ENCODE results near the gene INPP4B.
A peak's percentile ranks its signal among the peaks of the same experiment; 100 is the strongest.

The INPP4B gene

DNA sequence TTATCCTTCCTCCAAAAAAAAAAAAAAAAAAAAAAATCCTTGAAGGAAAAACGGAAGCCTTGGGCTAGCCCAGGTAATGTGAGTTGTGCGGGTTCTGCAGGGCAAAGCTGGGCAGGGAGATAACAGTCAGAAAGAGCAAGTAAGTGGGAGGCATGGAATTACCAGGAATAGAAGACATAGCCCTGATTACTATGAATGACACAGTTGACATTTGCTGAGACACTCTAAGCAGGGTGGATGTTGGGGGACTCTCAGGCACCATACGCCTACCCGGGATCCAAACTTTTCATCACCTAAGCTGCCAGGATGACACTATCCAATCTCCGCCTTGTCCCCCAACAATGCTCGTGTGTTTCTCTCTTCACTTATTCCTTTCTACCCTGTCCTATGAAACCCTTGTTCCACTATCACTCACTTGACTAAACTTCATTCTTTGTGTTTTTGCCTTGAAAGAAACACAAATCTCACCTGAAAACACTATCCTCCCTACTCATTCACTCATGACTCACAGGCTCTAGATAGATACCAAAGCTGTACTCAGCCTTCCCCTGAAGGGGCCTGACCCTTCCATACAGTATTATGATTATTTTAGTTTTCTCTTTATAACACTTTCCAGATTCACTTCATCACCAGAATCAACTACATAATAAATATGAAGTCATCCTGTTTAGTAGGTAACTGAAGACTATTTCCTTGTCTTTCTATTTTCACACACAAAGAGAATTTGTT lies 158.4 kb downstream of the INPP4B start:
- TF ChIP-seq, protein P1, sequence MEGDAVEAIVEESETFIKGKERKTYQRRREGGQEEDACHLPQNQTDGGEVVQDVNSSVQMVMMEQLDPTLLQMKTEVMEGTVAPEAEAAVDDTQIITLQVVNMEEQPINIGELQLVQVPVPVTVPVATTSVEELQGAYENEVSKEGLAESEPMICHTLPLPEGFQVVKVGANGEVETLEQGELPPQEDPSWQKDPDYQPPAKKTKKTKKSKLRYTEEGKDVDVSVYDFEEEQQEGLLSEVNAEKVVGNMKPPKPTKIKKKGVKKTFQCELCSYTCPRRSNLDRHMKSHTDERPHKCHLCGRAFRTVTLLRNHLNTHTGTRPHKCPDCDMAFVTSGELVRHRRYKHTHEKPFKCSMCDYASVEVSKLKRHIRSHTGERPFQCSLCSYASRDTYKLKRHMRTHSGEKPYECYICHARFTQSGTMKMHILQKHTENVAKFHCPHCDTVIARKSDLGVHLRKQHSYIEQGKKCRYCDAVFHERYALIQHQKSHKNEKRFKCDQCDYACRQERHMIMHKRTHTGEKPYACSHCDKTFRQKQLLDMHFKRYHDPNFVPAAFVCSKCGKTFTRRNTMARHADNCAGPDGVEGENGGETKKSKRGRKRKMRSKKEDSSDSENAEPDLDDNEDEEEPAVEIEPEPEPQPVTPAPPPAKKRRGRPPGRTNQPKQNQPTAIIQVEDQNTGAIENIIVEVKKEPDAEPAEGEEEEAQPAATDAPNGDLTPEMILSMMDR (conservative IDR thresholded peaks at IDR 0.05), result no peak
- no peak overlapping the region for H3K27ac ChIP-seq

DNA sequence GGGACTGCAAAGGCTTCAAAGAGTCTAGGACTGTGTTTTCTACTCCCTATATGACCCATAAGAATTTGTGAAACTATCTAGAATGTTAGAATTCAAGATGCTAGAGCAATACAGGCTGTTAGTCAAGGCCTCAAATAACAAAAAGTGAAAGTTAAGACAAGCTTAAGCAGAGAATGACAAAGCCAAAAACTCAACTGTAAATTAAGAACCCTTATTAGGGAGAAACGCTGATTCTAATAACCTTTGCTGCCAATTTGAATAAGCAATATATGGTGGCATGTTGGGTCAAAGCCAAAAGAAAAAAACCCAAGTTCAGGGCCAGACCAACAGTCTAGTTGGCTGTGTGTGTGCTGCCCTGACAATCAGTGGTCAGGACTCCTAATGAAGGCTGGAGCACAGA lies 160.0 kb downstream of the INPP4B start:
- TF ChIP-seq, protein P1 (conservative IDR thresholded peaks at IDR 0.05), result no peak
- no peak overlapping the region for H3K27ac ChIP-seq

DNA sequence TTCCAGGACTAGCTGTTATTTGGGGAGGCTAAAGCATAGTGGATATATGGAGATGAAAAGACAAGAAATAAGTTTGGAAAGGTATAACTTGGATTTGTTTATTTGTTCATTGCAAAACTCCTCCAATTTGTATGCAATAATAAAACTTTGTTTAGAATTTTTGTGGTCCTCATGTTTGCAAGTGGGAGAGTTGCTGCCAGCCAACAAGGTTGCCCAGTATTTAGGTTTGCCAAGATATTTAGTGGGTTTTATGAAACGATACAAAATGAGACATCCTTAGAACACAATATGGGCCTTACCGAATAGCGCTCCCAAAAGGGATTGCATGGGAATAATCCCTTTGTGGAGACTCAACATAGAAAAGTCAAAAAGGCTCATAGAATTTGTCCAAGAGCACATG lies 162.1 kb downstream of the INPP4B start:
- TF ChIP-seq, protein P1 (conservative IDR thresholded peaks at IDR 0.05), result no peak
- H3K27ac ChIP-seq, result no peak overlapping the region

DNA sequence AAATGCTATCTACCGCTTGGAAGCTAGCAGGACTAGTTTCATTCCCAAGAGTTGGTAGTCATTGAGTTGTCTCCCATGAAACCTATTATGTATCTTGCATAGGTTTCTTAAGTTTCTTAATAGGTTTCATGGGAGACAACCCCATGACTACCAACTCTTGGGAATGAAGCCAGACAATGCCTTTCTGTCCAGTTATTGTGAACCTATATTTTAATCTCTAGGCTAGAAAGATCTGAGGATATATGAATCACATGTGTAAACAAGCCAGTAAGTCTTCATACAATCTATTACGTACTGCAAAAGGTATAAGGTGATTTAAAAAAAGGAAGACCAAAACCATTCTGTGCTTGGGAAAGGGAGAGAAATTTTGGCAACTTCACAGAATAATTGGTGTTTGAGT lies 162.6 kb downstream of the INPP4B start:
- TF ChIP-seq, protein P1 (conservative IDR thresholded peaks at IDR 0.05), result no peak
- H3K27ac ChIP-seq, result no peak overlapping the region

DNA sequence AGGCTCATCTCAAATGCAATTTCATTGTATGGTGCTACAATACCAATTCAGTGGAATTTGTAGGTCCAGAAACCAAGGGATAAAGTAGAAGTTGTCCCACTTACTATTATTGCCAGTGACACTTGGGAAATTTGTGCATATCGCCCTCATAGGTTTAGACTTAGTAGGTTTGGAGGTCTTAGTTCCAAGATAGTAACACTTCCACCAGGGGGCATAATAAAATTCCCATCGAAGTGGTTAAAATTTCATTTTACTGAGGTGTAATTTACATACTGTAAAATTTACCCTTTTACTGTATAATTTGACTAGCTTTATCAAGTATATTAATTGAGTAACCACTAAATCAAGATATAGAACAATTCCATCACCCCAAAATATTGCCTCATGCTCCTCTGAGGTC lies 174.6 kb downstream of the INPP4B start:
- TF ChIP-seq, protein P1 (conservative IDR thresholded peaks at IDR 0.05), result 0 out of 2 replicates have a peak, but pooled peaks have one; percentile 13

DNA sequence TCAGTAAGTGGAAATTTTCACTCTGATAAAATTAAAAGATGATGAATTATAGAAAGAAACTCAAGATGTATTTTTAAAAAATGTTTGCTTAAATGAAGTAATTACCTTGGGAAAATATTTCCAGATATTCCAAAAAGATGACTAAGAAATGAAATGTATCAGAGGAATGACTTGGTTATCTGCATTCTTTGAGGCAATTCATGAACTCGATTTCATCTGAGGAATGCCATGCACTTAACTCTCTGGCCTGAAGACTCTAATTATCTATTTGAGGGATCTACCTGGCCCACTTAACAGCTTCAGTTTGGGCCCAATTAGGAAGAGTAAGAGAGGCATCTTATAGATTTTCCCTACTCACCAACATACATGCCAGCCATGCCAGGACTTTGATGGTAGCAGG lies 182.3 kb downstream of the INPP4B start:
- H3K27ac ChIP-seq, result no peak overlapping the region
- TF ChIP-seq, protein P1 (conservative IDR thresholded peaks at IDR 0.05), result no peak

More for the DNA sequence above, 174.6 kb downstream of the INPP4B start:
- H3K27ac ChIP-seq, result no peak overlapping the region

DNA sequence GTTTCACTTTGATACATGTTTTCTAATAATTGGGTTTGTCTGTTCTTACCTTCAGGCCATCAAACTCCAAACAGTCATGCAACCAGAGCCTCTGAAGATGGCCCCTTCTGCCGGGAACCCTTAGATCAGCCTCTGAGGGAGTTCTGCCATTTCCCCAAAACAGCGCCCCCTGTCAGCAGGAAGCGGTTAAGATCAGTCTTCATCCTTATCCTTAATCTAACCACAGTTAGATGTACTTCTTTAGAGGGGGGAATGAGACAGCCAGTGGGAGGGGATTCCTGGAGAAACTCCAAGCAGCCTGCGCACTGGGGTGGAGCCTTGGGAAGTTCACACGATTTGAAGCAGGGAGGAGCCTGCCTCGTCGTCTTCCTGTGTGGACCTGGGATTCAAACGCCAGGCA lies 185.4 kb downstream of the INPP4B start:
- TF ChIP-seq, protein P1 (conservative IDR thresholded peaks at IDR 0.05), result no peak

More for the DNA sequence above, 185.4 kb downstream of the INPP4B start:
- H3K27ac ChIP-seq, result no peak overlapping the region
